Measurements from ENCODE around the gene FKBP14. TPM values are rescaled to one million over a fixed set of nuclear protein-coding genes. Genes with fewer than 3 reads are reported as not detected.

Gene FKBP14
- total and polyA plus RNA-seq, 2 experiments from 2014 or later: 8.1 to 29.6 TPM

GRCh38 chr7:30053068-30053467 lies 26.6 kb upstream of the FKBP14 start:
- no peaks in the 10 kb centered on the region for H3K4me1 ChIP-seq (ENCODE audit: low read depth)
- H3K27me3 ChIP-seq: no peaks in the 10 kb centered on the region
- no peak for TF ChIP-seq CTCF (IDR thresholded peaks at IDR 0.05; ENCODE audit: low read depth, low read length)
- no peak overlapping the region for H3K27ac ChIP-seq
- peaks cover 48% of the 10 kb centered on the region for H3K36me3 ChIP-seq
- DNase-seq (ENCODE audit: low read depth in 1 of 2, low spot score in 1 of 2): no peak
- H3K4me3 ChIP-seq: no peak overlapping the region
- no peaks in the 10 kb centered on the region for H3K9me3 ChIP-seq (ENCODE audit: low read depth)

GRCh38 chr7:30049173-30049572 lies 22.7 kb upstream of the FKBP14 start:
- no peaks in the 10 kb centered on the region for H3K4me1 ChIP-seq (ENCODE audit: low read depth)
- no peak for DNase-seq (ENCODE audit: low read depth in 1 of 2, low spot score in 1 of 2)
- no peaks in the 10 kb centered on the region for H3K27me3 ChIP-seq
- no peak for TF ChIP-seq CTCF (IDR thresholded peaks at IDR 0.05; ENCODE audit: low read depth, low read length)
- H3K4me3 ChIP-seq: no peak overlapping the region
- H3K36me3 ChIP-seq: peaks cover 58% of the 10 kb centered on the region
- no peaks in the 10 kb centered on the region for H3K9me3 ChIP-seq (ENCODE audit: low read depth)
- H3K27ac ChIP-seq: no peak overlapping the region

GRCh38 chr7:30048582-30048981 lies 22.1 kb upstream of the FKBP14 start:
- no peaks in the 10 kb centered on the region for H3K9me3 ChIP-seq (ENCODE audit: low read depth)
- H3K4me1 ChIP-seq (ENCODE audit: low read depth): no peaks in the 10 kb centered on the region
- no peak for TF ChIP-seq CTCF (IDR thresholded peaks at IDR 0.05; ENCODE audit: low read depth, low read length)
- no peak overlapping the region for H3K4me3 ChIP-seq
- peaks cover 53% of the 10 kb centered on the region for H3K36me3 ChIP-seq
- no peak overlapping the region for H3K27ac ChIP-seq
- no peaks in the 10 kb centered on the region for H3K27me3 ChIP-seq
- DNase-seq (ENCODE audit: low read depth in 1 of 2, low spot score in 1 of 2): no peak

GRCh38 chr7:30047124-30047523 lies 20.6 kb upstream of the FKBP14 start:
- H3K36me3 ChIP-seq: peaks cover 51% of the 10 kb centered on the region
- no peaks in the 10 kb centered on the region for H3K27me3 ChIP-seq
- no peak overlapping the region for H3K4me3 ChIP-seq
- DNase-seq (ENCODE audit: low read depth in 1 of 2, low spot score in 1 of 2): no peak
- H3K4me1 ChIP-seq (ENCODE audit: low read depth): no peaks in the 10 kb centered on the region
- no peaks in the 10 kb centered on the region for H3K9me3 ChIP-seq (ENCODE audit: low read depth)
- no peak for TF ChIP-seq CTCF (IDR thresholded peaks at IDR 0.05; ENCODE audit: low read depth, low read length)
- H3K27ac ChIP-seq: no peak overlapping the region

GRCh38 chr7:30046127-30046770 lies 19.7 kb upstream of the FKBP14 start:
- no peak for TF ChIP-seq CTCF (IDR thresholded peaks at IDR 0.05; ENCODE audit: low read depth, low read length)
- H3K27ac ChIP-seq: no peak overlapping the region
- no peaks in the 10 kb centered on the region for H3K27me3 ChIP-seq
- H3K4me3 ChIP-seq: no peak overlapping the region
- peaks cover 45% of the 10 kb centered on the region for H3K36me3 ChIP-seq
- no peak for DNase-seq (ENCODE audit: low read depth in 1 of 2, low spot score in 1 of 2)
- H3K4me1 ChIP-seq (ENCODE audit: low read depth): no peaks in the 10 kb centered on the region
- no peaks in the 10 kb centered on the region for H3K9me3 ChIP-seq (ENCODE audit: low read depth)
